Lung (tissue), 12 donors: Measurements from ENCODE around the gene ADO. TPM values are rescaled to one million over a fixed set of nuclear protein-coding genes. Genes with fewer than 3 reads are reported as not detected.

Source experiments
- ATAC-seq: fragments of 200-7000 bp; cut with Tn5 transposase; one replicate; pipeline ENCODE4 v1.9.1; 2020; ENCODE audit warnings: moderate number of reproducible peaks; ENCODE audit not compliant: insufficient read depth, low FRiP score
- DNase-seq, 3 donors: peaks; one replicate each; pipeline ENCODE4 v3.0.0-alpha.2; 2013 to 2017
- H3K27ac ChIP-seq, 2 donors: one replicate each; pipeline ENCODE4 v1.5.1; 2013; ENCODE audit warnings: mild to moderate bottlenecking in 2 of 2, moderate library complexity in 2 of 2, control low read depth in 1 of 2, inconsistent platforms in 1 of 2, low read depth in 1 of 2, low read length in 1 of 2
- H3K27me3 ChIP-seq, 3 donors: one replicate each; pipeline ENCODE4 v1.5.1; 2013; ENCODE audit warnings: low read length in 2 of 3; ENCODE audit not compliant: control insufficient read depth in 3 of 3, insufficient read depth in 3 of 3
- H3K36me3 ChIP-seq, 4 donors: one replicate each; pipeline ENCODE4 v1.5.1; 2013; ENCODE audit warnings: low read length in 4 of 4, mild to moderate bottlenecking in 1 of 4, moderate library complexity in 1 of 4; ENCODE audit not compliant: control insufficient read depth in 4 of 4, insufficient read depth in 4 of 4
- H3K4me1 ChIP-seq, 5 donors: one replicate each; pipeline ENCODE4 v1.5.1; 2013; ENCODE audit warnings: low read length in 5 of 5, mild to moderate bottlenecking in 2 of 5, moderate library complexity in 1 of 5; ENCODE audit not compliant: control insufficient read depth in 5 of 5, insufficient read depth in 5 of 5
- H3K4me3 ChIP-seq: one replicate; pipeline ENCODE4 v1.5.1; 2013; ENCODE audit warnings: mild to moderate bottlenecking, control low read depth, moderate library complexity
- H3K9ac ChIP-seq, 2 donors: one replicate each; pipeline ENCODE4 v1.5.1; 2013; ENCODE audit warnings: low read length in 2 of 2, control low read depth in 1 of 2; ENCODE audit not compliant: insufficient read depth in 1 of 2
- H3K9me3 ChIP-seq, 4 donors: one replicate each; pipeline ENCODE4 v1.5.1; 2013; ENCODE audit warnings: low read length in 3 of 4, mild to moderate bottlenecking in 1 of 4, moderate library complexity in 1 of 4; ENCODE audit not compliant: control insufficient read depth in 4 of 4, insufficient read depth in 3 of 4
- CTCF ChIP-seq: IDR thresholded peaks from 2 replicates; pipeline ENCODE4 v1.5.1; 2012; ENCODE audit warnings: mild to moderate bottlenecking; ENCODE audit errors: control extremely low read depth, extremely low read depth
- WGBS, 2 donors: extraction: QIAGEN DNeasy Blood & Tissue Kit; methylation state at CpG; one replicate each; pipeline ENCODE4 v1.1.7; 2013; 5-methylcytosine and 5-hydroxymethylcytosine counted together
- polyA plus RNA-seq, 2 donors: library from polyadenylated mRNA; stranded (reverse); fragments of 200-250 nt; gene quantifications; one replicate each; pipeline ENCODE4 v1.2.1, GENCODE V29; 2013
- total RNA-seq, 2 donors: library from RNA; depleted of rRNA in 1 of 2; stranded (reverse); fragments of >200 nt in 1 of 2; gene quantifications; one replicate each; pipeline ENCODE4 v1.2.1, GENCODE V29; 2014 to 2021
- donor health status: control.
- donor health status: control.
- donor health status: Bipolar disorder and iron deficiency.
- donor health status: healthy.
- donor health status: DM: yes; HTN: yes; CAD: no.

The ADO gene
- total and polyA plus RNA-seq, 4 donors: 7.4 to 16.9 (median 11.9) TPM

DNA sequence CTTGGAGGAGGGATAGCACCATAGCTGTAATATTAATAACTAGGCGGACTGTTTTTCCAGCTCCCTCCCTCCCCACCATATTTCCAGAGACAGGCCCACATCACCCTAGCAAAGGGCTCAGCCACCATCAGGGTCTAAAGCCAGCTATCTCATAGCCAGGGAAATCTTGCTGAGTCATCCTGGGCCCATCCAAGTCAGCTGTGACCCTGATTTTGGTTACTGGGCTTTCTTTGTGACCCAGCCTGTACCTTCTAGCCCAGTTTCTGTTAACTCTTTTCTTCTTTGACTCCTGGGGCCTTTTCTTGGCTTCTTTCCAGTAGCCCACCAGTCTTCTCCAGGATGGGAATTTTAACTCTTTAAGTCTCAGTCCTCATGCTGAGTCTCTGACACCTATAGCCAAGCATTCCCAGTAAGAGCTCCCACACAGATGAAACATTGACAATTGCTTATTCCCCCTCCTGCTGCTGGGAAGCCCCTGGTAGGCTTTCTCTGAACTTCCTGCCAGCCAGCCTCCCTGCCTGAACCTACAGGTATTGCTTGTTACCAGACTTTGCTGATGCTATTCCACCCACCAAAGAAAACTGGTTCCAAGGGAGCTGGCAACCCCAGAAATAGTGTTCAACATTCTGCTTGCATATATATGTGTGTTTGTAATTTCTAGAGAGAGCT lies 34.8 kb upstream of the ADO start:
- H3K27me3 ChIP-seq: no peaks in the 10 kb centered on the region
- peaks cover 0 to 14% (median 5%) of the 10 kb centered on the region in 5 donors for H3K4me1 ChIP-seq
- DNase-seq (peak in 1 of 3 donors; percentile 22), ATAC-seq (no peak)
- 97 to 100% methylated on average over 1 of the region's 1 CpG for WGBS, 2 donors
- peaks cover 0 to 2% (median 0%) of the 10 kb centered on the region in 4 donors for H3K9me3 ChIP-seq
- no peak overlapping the region for H3K9ac ChIP-seq
- TF ChIP-seq CTCF: no peak
- H3K36me3 ChIP-seq: no peaks in the 10 kb centered on the region
- H3K4me3 ChIP-seq: no peak overlapping the region
- H3K27ac ChIP-seq: no peak overlapping the region

DNA sequence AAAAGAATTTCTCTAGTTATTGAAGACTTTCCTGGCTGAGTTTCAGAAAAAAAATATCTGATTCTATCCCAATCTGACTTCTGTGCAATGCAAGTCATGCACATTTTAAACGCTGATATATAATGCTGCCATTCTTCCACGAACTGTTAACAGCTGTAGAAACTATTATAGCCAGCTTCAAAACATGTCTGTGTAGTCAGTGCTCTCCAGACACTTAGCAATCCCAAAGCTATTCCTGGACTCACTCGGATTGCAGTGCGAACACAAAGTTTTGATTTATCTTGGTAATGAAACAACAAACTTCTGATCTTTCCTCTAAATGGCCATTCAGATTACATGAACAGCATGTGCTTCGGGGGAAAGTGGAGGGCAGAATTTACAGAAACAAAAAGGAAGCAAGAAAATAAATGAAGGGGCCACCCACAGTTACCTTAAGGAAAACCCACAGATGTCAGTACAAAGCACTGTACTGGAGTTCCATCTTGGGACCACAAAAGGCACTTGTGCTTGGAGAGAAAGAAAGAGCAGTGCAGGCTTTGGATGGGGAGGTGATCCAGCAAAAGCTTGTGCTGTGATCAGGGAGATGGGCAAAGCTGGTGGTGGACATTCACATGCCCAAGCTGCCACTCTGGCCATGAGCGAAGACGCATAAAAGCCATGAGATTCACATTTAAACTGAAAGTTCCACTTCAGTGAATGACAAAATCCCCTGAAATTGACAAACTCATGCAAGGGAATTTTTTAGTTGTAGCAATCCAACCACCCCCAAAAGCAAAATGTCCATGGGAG lies 32.1 kb upstream of the ADO start:
- Histone ChIP-seq H3K27ac (no peak overlapping the region), H3K9ac (no peak overlapping the region), H3K4me3 (no peak overlapping the region), H3K27me3 (peaks cover 0 to 3% (median 0%) of the 10 kb centered on the region in 3 donors), H3K9me3 (peaks cover 0 to 2% (median 0%) of the 10 kb centered on the region in 4 donors), H3K36me3 (no peaks in the 10 kb centered on the region), H3K4me1 (peaks cover 0 to 14% (median 5%) of the 10 kb centered on the region in 5 donors)
- DNase-seq: peak; percentile 28 to 83 (median 82)
- TF ChIP-seq CTCF: no peak
- WGBS, 2 donors: 68 to 71% methylated on average over 7 of the region's 7 CpGs
- no peak for ATAC-seq

DNA sequence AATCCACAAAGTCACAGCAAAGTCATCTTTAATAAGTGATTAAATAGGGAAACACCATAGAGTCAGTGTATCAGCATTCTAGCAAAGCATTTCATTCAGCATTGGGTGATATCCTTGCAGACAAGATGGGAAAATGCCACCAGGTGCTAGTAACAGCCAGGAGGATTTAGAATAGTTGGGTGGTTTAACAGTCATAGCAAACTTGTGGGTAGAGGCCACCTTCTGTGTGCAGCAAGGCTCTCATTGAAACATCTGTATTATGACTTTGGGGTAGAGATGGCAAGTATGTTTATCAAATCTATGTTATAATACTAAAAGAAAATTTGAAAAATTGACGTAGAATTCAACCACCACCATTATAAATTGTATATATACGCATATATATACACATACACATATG lies 26.4 kb upstream of the ADO start:
- DNase-seq (no peak), ATAC-seq (no peak)
- Histone ChIP-seq H3K9ac (no peak overlapping the region), H3K36me3 (no peaks in the 10 kb centered on the region), H3K4me1 (no peaks in the 10 kb centered on the region), H3K27ac (no peak overlapping the region), H3K4me3 (no peak overlapping the region), H3K27me3 (peaks cover 0 to 3% (median 0%) of the 10 kb centered on the region in 3 donors), H3K9me3 (no peaks in the 10 kb centered on the region)
- 94 to 95% methylated on average over 2 of the region's 2 CpGs for WGBS, 2 donors
- no peak for TF ChIP-seq CTCF
